Measurements from ENCODE around the gene NCCRP1. TPM values are rescaled to one million over a fixed set of nuclear protein-coding genes. Genes with fewer than 3 reads are reported as not detected.

Gene NCCRP1, protein sequence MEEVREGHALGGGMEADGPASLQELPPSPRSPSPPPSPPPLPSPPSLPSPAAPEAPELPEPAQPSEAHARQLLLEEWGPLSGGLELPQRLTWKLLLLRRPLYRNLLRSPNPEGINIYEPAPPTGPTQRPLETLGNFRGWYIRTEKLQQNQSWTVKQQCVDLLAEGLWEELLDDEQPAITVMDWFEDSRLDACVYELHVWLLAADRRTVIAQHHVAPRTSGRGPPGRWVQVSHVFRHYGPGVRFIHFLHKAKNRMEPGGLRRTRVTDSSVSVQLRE
- 1.2 to 1.8 TPM (median 1.5 TPM) in 5 replicates for total RNA-seq (2022; extraction: Qiagen RNA extraction; ENCODE audit: low read depth)

DNA sequence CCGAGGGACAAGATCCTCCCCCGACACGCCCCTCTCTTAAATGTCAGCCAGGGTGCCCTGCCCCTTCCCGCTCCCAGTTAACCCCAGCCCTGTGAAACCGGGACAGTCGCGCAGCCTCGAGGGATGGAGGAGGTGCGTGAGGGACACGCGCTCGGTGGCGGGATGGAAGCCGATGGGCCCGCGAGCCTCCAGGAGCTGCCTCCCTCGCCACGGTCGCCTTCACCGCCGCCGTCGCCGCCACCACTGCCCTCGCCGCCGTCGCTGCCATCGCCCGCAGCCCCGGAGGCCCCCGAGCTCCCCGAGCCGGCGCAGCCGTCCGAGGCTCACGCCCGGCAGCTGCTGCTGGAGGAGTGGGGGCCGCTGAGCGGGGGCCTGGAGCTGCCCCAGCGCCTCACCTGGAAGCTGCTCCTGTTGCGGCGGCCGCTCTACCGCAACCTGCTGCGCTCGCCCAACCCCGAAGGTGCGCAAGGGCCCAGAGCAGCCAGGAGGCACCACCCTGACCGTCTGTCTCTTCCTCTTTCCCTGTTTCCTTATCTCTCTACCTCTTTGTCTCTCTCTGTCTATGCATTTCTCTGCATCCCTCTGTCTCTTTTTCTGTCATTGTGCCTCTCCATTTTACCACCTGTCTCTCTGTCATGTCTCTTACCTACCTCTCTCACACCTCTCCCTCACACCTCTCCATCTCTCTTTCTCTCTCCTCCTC is at the start of gene NCCRP1:
Gene NCCRP1 (plus strand): TSS at position 105 of the 703 bp plus-strand sequence. CDS start 19 bp downstream, at position 124.

DNA sequence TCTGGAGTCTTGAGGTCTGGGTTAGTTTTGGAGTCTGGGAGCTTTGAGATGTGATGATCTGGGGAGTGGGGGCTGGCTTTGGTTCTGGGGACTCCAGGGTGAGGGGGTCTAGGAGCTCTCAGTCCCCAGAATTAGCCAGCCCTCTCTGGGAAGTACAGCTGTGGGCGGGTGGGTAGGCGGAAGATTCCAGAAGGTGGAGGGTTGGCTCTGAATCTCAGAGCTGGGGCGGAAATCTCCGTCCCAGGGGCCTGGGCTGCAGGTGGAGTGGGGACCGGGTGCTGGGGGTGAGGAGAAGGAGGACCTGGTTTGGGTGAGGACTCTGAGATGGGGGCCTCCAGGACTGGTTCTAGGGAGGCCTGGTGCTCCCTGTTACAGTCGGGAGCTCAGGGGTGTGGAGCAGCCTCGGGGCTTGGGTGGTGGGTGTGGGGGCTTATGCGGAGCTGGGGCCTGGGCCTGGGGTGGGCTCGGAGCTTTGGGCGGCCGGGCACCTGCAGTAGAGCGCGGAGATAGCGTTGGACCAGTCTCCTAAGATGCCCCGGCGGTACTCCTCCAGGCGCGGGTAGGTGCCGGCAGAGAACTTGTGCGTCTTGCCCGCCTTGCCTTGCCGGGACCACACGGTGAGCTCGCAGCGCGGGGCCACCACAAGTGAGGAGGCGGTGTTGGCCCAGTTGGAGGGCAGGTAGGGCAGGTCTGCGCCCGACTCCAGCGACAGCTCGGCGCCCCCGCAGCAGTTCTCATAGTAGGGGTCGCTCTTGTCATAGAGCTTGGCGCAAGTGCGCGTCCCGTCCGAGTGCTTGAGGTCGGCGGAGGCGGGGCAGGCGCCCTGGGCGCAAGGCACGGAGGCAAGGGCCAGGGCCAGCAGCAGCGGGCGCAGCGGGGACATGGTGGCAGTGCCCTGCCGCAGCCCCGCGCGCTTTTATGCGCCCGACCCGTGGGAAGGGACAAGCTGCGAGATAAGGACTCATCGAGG is 6.9 kb downstream of the NCCRP1 start, which contains the start of gene SYCN:
Gene SYCN (minus strand): TSS at position 892 of the 970 bp plus-strand sequence. CDS start 9 bp downstream, at position 883.

DNA sequence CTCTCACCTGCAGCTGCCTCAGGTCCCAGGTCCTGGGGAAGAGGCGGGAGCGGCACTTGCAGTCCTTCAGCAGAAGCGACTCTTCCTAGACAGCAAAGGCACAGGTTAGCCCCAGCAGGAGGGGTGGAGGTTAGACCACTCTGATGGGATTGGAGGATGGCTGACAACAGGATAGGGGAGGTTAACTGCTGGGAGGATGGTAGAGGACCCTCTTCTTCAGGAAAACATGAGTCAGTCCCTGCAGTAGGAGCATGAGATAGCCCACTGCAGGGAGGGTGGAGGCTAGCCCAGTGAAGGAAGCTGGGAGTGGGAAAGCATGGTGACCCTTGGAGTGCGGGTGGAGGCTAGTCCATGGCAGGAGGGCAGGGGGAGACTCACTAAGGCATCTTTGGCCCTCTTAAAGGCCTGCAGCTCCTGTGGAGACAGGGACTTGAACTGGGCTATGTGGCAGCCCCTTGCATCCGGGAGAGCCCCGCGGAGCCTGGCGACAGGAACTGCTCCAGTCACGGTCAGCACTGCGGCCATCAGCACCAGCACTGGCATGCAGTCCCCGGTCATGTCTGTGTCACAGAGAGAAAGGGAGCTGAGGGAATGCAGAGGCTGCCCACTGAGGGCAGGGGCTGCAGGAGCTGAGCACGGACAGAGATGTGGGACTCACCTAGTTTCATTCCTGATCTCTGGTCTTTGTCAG is 47.8 kb downstream of the NCCRP1 start, which contains the start of gene IFNL3:
Gene IFNL3 (minus strand): TSS at position 597 of the 691 bp plus-strand sequence. CDS start 39 bp downstream, at position 558.

DNA sequence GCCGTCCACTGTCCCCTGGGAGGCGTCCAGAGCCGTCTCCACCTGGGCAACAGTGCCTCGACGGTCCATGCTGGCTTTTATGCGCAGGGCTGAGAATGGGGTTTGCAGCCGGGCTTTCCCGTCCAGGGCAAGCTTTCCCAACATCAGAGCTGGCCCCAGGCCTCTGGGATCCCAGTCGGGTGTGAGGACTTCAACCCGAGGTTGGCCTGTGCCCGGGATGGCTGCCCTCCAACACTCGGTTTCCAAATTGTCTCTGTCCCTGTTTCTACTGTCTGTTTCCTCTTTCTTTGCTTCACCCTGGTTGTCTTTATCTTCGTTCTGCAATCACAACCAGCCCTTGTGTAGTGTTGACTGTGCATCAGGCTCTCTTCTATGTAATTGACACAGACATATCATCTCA is 52.0 kb downstream of the NCCRP1 start, which contains the start of gene IFNL4:
Gene IFNL4 (minus strand): TSS at position 51 of the 400 bp plus-strand sequence.

Other genes with a start within 250 kb of the NCCRP1 start
- gene FBXO17, start 221.2 kb upstream of the NCCRP1 start, total RNA-seq (2022; extraction: Qiagen RNA extraction; ENCODE audit: low read depth): 60.0 to 90.4 TPM (median 86.0 TPM) in 5 replicates
- gene FBXO27, start 164.4 kb upstream of the NCCRP1 start, total RNA-seq (2022; extraction: Qiagen RNA extraction; ENCODE audit: low read depth): 2.7 to 7.5 TPM (median 4.6 TPM) in 5 replicates
- gene ACP7, start 112.6 kb upstream of the NCCRP1 start, total RNA-seq (2022; extraction: Qiagen RNA extraction; ENCODE audit: low read depth): 0.14 to 0.23 TPM (median 0.15 TPM) in 3 of 5 replicates, not detected in the others
- gene PAK4, start 71.2 kb upstream of the NCCRP1 start, total RNA-seq (2022; extraction: Qiagen RNA extraction; ENCODE audit: low read depth): 59.1 to 132 TPM (median 113 TPM) in 5 replicates
- not detected in 5 replicates for gene SYCN, start 7.3 kb downstream of the NCCRP1 start, total RNA-seq (2022; extraction: Qiagen RNA extraction; ENCODE audit: low read depth)
- gene IFNL3, start 48.0 kb downstream of the NCCRP1 start, total RNA-seq (2022; extraction: Qiagen RNA extraction; ENCODE audit: low read depth): not detected in 5 replicates
- gene IFNL4, start 51.9 kb downstream of the NCCRP1 start, total RNA-seq (2022; extraction: Qiagen RNA extraction; ENCODE audit: low read depth): not detected in 5 replicates
- gene IFNL2, start 71.4 kb downstream of the NCCRP1 start, total RNA-seq (2022; extraction: Qiagen RNA extraction; ENCODE audit: low read depth): not detected in 5 replicates
- gene IFNL1, start 99.4 kb downstream of the NCCRP1 start, total RNA-seq (2022; extraction: Qiagen RNA extraction; ENCODE audit: low read depth): 0.30 TPM in 1 of 5 replicates, not detected in the others
- 5.9 to 13.6 TPM (median 12.4 TPM) in 5 replicates for gene LRFN1, start 123.9 kb downstream of the NCCRP1 start, total RNA-seq (2022; extraction: Qiagen RNA extraction; ENCODE audit: low read depth)
- 0.39 to 0.49 TPM in 2 of 5 replicates, not detected in the others for gene GMFG, start 139.1 kb downstream of the NCCRP1 start, total RNA-seq (2022; extraction: Qiagen RNA extraction; ENCODE audit: low read depth)
- gene SAMD4B, start 145.5 kb downstream of the NCCRP1 start, total RNA-seq (2022; extraction: Qiagen RNA extraction; ENCODE audit: low read depth): 90.7 to 196 TPM (median 187 TPM) in 5 replicates
- gene PAF1, start 194.1 kb downstream of the NCCRP1 start, total RNA-seq (2022; extraction: Qiagen RNA extraction; ENCODE audit: low read depth): 63.9 to 86.0 TPM (median 79.1 TPM) in 5 replicates
- gene MED29, start 194.4 kb downstream of the NCCRP1 start, total RNA-seq (2022; extraction: Qiagen RNA extraction; ENCODE audit: low read depth): 57.7 to 76.7 TPM (median 68.7 TPM) in 5 replicates
- 102 to 201 TPM (median 151 TPM) in 5 replicates for gene ZFP36, start 209.9 kb downstream of the NCCRP1 start, total RNA-seq (2022; extraction: Qiagen RNA extraction; ENCODE audit: low read depth)
- 43.4 to 100 TPM (median 80.1 TPM) in 5 replicates for gene PLEKHG2, start 215.7 kb downstream of the NCCRP1 start, total RNA-seq (2022; extraction: Qiagen RNA extraction; ENCODE audit: low read depth)
- 5,245 to 7,224 TPM (median 7,041 TPM) in 5 replicates for gene RPS16, start 239.0 kb downstream of the NCCRP1 start, total RNA-seq (2022; extraction: Qiagen RNA extraction; ENCODE audit: low read depth)
- 140 to 214 TPM (median 201 TPM) in 5 replicates for gene SUPT5H, start 248.6 kb downstream of the NCCRP1 start, total RNA-seq (2022; extraction: Qiagen RNA extraction; ENCODE audit: low read depth)

Measured in A549 treated with ZK216348 at 1 μM for 4 hours (cell line).